Inflammatory macrophage treated with lipopolysaccharide for 4 hours (primary cell): ENCODE results near the gene MCCD1.

Experiments
- DNase-seq: peaks from one replicate; pipeline ENCODE4 v3.0.0-alpha.2; 2020

MCCD1 gene

DNA sequence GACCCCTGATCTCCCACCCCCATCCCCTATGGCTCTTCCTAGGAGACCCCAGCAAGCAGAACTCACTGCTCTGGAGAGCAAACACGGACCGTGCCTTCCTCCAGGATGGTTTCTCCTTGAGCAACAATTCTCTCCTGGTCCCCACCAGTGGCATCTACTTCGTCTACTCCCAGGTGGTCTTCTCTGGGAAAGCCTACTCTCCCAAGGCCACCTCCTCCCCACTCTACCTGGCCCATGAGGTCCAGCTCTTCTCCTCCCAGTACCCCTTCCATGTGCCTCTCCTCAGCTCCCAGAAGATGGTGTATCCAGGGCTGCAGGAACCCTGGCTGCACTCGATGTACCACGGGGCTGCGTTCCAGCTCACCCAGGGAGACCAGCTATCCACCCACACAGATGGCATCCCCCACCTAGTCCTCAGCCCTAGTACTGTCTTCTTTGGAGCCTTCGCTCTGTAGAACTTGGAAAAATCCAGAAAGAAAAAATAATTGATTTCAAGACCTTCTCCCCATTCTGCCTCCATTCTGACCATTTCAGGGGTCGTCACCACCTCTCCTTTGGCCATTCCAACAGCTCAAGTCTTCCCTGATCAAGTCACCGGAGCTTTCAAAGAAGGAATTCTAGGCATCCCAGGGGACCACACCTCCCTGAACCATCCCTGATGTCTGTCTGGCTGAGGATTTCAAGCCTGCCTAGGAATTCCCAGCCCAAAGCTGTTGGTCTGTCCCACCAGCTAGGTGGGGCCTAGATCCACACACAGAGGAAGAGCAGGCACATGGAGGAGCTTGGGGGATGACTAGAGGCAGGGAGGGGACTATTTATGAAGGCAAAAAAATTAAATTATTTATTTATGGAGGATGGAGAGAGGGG lies 44.7 kb downstream of the MCCD1 start:
- DNase-seq = no peak

GRCh38 chr6:31574106-31575061 lies 45.6 kb downstream of the MCCD1 start:
- DNase-seq = peak; percentile 67

GRCh38 chr6:31575335-31575901 lies 46.7 kb downstream of the MCCD1 start, which contains the start of gene TNF:
TNF (plus strand) TSS chr6:31575565; CDS start chr6:31575742, 177 bp downstream.
- DNase-seq = peak; percentile 98

GRCh38 chr6:31575952-31576685 lies 47.4 kb downstream of the MCCD1 start:
- peak; percentile 64 for DNase-seq

GRCh38 chr6:31576897-31577578 lies 48.3 kb downstream of the MCCD1 start:
- peak; percentile 83 for DNase-seq

GRCh38 chr6:31577579-31577966 lies 48.8 kb downstream of the MCCD1 start:
- peak; percentile 54 for DNase-seq

DNA sequence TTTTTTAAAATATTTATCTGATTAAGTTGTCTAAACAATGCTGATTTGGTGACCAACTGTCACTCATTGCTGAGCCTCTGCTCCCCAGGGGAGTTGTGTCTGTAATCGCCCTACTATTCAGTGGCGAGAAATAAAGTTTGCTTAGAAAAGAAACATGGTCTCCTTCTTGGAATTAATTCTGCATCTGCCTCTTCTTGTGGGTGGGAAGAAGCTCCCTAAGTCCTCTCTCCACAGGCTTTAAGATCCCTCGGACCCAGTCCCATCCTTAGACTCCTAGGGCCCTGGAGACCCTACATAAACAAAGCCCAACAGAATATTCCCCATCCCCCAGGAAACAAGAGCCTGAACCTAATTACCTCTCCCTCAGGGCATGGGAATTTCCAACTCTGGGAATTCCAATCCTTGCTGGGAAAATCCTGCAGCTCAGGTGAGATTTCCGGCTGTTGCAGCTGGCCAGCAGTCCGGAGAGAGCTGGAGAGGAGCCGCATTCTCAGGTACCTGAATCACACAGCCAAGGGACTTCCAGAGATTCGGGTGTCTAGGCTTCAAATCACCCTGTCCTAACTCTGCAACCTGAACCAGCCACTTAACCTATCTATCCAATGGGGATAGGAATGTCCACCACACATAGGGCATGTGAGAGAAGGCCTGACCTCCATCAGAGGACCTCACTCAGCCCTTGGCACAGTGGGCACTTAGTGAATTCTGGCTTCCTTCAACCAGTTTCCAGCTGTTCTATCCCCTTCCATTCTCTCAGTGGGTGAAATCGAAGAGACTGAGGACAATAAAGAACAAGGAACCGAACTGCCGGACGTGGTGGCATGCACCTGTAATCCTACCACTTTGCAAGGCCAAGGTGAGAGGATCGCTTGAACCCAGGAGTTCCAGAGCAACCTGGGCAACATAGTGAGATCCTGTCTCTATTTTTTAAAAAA lies 49.7 kb downstream of the MCCD1 start:
- DNase-seq = peak; percentile 64

GRCh38 chr6:31579119-31579505 lies 50.4 kb downstream of the MCCD1 start:
- peak; percentile 52 for DNase-seq
